Panc1 (cell line): ENCODE measurements around the gene EIF4G3.

Source experiments
- POLR2AphosphoS5 ChIP-seq: IDR thresholded peaks from 2 replicates; pipeline ENCODE4 v1.6.1; 2012; ENCODE audit warnings: mild to moderate bottlenecking, low read depth, low read length, moderate library complexity
- TF ChIP-seq, protein P1 (sequence below): fragments of 450-650 bp; IDR thresholded peaks from 2 replicates; pipeline ENCODE4 v1.5.1; 2017; ENCODE audit warnings: mild to moderate bottlenecking

DNA sequence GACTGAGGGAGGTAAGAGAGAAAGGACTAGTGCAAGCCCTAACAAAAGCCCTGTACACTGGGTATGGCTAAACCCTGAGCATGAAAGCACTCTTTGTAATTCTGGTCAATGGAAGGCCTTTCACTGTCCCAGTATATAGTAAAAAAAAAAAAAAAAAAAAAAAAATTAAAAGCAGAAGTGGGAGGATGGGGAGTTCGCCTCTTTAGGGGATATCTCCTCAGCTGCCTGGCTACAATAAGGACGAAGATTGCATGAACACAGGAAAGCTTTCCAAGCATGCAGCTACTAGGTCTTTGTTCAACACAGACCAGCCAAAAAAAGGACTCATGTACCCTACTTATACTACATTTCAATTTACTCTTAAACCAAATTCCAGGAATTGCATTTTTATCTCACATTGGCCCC is 59.1 kb downstream of the EIF4G3 start:
- TF ChIP-seq, protein P1, sequence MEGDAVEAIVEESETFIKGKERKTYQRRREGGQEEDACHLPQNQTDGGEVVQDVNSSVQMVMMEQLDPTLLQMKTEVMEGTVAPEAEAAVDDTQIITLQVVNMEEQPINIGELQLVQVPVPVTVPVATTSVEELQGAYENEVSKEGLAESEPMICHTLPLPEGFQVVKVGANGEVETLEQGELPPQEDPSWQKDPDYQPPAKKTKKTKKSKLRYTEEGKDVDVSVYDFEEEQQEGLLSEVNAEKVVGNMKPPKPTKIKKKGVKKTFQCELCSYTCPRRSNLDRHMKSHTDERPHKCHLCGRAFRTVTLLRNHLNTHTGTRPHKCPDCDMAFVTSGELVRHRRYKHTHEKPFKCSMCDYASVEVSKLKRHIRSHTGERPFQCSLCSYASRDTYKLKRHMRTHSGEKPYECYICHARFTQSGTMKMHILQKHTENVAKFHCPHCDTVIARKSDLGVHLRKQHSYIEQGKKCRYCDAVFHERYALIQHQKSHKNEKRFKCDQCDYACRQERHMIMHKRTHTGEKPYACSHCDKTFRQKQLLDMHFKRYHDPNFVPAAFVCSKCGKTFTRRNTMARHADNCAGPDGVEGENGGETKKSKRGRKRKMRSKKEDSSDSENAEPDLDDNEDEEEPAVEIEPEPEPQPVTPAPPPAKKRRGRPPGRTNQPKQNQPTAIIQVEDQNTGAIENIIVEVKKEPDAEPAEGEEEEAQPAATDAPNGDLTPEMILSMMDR = no peak
- no peak for TF ChIP-seq POLR2AphosphoS5
